ENCODE results near the gene MYLK3.

MYLK3 gene

DNA sequence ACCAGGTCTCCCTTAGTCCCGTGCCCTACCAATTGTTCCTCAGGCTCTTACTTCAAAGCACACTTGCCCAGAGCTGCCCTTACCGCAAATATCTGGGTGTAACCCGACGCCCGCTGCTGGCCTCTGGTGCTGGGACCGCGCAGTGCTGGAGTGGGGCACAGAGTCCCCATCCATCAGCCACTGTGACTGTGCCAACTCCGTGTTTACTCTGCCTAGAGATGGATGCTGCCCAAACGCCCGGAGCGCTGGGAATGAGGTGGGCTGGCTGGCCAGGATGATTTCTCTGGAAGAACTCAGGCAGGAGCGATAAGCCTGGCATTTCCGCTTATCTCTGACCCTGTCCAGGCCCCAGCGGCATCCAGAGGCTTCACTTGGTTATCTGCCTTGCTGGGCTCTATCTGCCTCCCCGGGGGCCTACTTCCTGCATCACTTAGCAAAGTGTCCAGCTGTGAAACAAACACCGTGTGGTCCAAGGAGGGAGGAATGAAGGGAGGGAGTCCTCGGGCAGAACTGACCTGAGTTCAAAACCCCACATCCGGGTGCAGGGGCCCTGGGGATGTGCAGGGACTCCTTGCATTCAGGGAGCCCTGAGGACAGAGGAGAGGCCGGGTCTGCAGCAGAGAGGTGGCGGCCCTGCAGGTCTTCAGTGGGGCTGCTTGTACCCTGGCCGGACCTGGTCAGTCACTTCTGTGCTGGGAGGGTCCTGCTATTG lies 9.4 kb upstream of the MYLK3 start:
- no peak for DNase-seq

DNA sequence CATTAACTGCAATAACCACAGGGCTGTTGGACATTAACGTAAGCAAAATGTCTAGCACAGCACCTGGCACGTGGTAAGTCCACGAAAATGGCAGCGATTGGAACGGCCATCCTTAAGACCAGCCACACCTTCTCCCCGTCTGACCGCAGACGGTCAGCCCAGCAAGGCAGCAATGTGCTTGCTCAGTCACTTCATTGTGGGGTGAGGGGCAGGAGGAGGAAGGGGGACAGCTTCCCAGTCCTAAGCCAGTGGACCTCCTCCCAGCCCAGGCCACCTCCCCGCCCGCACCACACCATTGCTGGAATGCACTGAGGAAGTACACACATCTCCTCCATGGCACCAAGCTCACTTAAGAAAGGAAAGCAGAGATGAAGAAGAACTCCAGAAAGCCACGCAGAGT lies 8.6 kb upstream of the MYLK3 start:
- DNase-seq = no peak

DNA sequence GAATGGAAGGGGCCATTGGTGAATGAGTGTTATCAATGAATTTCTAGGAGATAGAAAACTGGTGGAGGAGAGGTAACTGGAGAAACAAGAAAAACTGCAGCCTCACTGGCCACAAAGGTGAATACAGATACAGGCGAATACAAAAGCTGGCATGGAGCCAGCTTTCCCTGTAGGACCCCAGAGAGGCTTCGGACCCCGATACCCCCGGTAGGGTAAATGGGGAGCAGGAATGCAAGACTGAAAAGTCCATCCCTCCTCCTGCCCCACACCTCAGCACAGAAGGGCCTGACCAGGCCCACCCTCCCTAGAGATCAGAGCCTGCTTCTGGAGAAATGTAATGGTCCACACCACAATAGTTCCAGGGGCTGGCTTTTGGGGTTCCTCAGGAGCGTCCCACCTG lies 4.9 kb upstream of the MYLK3 start:
- no peak for DNase-seq

DNA sequence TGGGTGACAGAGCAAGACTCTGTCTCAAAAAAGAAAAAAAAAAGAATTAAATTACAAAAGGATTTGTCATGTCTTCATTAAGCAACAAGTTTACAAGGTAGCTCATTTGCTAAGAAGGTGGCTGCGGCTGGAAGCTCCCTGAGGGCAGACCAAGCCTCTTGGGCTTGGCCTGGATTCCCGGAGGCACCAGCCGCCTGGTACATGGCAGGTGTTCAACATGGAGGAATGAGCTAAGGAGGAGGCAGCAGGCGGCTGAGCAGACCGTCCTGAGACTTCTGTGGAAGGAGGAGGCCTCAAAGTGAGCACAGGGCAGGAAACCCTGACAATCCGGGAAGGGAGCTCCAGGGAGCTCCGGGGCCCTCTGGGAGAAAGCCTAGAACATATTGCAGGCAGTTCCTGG lies 3.2 kb upstream of the MYLK3 start:
- DNase-seq = no peak

DNA sequence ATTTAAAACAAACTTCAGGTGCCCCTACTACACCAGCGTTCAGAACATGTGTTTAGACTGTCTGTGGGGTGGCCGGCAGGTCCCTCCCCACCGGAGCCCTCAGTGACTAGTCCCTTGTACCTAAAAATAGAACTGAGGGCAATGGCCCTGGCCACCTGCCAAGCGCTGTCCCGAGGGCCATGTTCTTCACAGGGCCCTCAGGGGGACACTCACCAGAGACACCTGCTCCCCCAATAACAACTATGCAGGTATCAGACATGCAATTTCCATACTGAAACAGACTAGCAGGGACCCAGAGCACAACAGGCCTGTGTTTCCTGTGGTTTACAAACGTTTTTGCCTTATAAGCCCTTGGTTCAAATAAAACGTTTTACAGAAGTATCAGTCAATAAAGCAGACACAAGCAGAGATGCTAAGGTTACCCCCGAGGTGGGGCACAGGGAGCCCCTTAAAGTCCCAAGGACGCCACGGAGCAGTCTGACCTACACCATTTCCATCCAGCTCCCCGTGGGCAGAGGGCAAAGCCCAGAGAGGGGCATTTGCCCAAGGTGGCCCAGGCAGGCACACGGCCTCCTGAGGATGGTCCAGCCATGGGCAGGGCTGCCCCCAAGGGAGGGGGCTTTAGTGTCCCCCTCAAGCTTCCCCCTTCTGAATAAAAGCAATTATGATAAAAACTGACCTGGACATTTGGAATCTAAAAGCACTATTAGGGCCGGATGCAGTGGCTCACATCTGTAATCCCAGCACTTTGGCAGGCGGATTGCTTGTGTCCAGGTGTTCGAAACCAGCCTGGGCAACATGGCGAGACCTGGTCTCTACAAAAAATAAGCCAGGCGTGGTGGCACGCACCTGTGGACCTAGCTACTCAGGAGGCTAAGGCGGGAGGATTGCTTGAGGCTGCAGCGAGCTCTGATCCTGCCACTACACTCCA lies 896 bp upstream of the MYLK3 start:
- DNase-seq = no peak

DNA sequence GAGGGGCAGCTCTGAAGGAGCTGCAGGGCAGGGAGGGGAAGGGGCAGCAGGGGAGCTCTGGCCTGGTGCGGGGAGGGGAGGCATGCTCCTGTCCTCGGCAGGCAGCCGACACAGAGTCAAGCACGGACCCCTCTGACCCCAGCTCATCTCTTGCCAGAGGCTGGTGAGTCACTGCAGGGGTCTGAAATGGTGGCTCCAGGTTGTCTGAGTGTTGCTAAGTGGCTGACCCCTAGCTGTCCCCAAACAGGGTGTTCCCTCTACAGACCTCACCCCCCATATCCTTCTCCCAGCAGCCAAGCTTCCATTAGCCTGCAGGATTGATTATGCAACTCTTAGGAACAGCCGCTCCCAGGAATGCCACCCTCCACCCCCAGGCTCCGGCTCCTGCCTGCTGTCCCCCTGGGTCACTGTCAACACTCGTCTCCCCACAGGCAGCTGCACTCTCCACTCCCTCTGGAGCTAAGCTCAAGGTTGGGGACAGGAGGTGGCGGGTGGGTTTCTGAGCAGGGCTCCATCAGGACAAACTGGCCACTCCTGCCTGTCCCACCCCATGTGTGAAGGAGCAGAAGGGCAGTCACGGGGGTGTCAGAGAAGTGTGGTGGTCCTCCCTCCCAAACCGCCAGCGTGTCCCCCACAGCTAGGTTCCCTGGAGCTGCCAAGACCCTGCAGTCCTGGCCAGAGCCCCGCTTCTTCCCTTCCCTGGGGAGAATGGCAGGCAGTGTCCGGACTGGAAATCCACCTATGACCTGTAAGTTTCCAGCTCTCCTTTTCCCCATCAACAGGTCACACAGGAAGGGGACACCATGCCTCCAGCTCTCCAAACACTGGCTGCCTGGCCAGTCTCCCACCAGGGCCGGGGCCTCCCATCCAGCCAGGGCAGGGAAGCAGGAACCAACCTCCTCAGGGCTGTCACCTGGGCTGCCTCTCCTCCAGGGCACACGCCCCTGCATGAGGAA lies 1.0 kb downstream of the MYLK3 start:
- DNase-seq = no peak

DNA sequence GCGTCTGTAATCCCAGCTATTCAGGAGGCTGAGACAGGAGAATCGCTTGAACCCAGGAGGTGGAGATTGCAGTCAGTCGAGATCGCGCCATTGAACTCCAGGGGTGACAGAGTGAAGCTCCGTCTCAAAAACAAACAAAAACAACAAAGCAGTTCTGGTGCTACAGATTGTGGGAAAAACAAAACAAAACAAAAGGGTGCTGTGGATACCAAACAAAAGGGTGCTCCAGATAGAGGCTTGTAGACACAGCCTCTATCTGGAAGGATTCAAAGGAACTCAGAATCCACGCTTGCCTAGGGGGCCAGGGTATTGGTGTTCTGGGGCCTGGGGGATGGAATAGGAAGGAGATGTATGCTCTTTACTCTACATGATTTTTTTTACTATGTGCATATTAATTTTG lies 2.5 kb downstream of the MYLK3 start:
- no peak for DNase-seq

DNA sequence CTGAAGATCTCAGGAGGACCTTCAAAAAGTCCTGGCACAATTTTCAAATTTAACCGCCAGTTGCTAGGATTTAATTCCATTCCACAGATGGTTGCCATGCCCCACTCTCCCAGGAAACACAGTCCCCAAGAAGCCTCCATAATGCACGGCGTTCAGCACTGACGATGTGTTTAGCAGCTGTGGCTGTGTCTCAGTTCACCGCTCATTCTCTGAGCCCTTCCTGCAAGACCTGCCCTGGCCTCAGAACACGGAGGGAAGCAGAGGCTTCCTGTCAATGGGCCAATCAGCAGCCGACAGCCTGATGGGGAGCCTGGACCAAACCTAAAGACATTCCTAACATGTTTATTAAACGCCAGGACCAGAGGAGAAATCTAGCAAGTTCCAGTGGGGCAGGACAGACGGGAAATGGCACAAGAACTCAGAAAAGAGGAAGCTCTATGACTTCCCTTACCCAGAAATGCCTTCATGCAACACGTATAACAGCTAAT lies 4.9 kb downstream of the MYLK3 start:
- no peak for DNase-seq

DNA sequence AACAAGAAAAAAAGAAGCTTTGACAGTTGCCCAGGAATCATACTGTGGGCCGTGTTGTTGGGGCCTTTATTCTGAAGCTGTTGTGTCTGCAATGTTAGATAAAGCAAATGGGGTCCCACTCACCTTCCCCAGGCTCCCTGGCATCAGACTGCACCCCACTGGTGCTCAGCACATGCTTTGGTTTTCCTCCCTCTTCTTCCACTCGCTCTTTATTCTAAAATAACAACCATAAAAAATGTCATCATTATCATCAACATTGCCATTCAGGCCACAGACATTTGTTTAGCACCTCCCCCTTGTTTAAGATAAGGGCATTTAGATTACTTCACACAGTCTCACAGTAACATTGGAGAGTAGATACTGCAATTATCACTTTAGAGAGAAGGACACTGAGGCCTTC lies 8.2 kb downstream of the MYLK3 start:
- DNase-seq = no peak

DNA sequence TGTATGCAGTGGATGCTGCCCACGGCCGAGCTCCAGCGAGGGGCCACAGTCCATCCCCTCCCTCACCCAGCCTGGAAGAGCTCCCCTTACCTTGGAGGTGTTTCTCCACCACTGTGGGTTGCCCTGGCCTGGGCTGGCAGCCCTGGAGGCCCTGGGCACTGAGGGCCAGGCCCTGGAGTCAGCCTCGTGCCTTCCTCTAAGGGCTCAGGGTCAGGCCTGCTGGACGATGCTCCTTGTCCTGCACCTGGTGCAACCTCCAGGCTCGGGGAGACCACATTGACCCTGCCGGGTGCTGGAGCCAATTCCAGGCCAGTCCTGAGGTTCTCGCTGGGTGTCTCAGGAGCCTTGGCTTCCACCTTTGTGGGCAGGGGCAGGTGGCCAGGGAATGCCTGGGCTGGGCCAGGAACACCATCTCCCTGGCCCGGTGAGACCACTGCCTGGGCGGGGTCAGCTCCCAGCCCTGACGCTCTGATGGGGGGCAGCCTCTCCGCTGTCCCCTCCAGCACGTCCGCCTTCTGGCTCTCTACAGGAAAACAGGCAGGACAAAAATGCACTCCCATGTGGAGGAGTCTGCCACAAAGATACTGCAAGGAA lies 10.4 kb downstream of the MYLK3 start:
- DNase-seq = no peak

DNA sequence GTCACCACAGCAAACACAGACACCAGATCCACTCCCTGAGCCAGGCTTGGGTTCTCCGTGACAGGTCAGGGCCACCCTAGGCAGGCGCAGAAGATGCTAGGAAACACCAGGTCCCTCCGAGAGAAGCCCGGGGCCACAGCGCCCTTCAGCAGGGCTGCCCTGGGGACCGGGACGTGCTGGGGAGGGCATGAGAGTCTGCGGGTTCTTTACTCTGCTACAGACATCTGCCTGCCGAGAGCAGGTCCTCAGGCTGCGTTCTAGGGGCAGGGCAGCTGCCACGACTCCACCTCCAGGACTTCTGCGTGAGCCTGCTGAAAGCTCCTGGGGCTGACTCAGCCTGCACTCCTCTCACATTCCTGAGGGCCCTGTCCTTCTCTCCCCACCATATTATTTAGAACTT lies 11.4 kb downstream of the MYLK3 start:
- DNase-seq = no peak

DNA sequence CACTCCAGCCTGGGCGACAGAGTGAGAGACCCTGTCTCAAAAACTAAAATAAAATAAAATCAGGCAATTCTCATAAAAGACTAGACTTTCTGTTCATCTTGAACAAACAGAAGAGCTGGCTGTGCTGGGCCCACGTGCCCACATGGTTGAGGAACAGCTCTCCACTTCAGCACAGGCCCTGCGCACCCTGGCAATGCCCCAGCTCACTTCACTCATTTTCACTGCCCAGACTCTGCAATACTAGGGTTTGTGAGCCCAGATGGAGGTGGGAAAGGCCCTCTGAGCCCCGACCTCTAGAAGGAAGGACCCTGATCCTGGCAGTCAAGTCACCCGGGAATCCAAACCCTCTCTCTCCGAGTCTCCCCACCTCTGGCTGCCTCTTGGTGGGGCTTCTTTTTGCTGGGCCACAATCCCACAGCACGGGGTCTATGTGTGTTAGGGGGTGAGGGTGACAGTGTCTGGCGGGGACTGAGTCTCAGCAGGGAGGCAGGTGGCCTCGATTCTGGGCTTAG lies 14.8 kb downstream of the MYLK3 start:
- no peak for DNase-seq

DNA sequence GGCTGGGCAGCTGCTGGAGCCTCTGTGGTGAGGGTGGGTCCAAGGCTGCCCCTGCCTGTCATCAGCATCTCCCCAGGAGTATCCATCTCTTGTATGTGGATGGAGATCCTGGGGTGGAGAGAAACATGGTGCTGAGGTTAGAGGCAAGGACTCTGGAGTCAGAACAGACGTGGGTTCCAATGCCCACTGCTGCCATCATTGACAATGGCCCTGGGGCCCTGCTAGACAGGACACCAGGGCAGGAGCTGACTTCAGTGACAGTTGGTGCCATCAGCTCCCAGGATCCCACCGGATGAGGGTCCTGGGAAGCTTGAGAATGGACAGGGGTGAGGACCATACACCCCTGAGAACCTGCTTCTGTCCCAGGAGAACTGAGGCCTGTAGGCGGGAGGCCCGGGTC lies 15.6 kb downstream of the MYLK3 start:
- DNase-seq = no peak

DNA sequence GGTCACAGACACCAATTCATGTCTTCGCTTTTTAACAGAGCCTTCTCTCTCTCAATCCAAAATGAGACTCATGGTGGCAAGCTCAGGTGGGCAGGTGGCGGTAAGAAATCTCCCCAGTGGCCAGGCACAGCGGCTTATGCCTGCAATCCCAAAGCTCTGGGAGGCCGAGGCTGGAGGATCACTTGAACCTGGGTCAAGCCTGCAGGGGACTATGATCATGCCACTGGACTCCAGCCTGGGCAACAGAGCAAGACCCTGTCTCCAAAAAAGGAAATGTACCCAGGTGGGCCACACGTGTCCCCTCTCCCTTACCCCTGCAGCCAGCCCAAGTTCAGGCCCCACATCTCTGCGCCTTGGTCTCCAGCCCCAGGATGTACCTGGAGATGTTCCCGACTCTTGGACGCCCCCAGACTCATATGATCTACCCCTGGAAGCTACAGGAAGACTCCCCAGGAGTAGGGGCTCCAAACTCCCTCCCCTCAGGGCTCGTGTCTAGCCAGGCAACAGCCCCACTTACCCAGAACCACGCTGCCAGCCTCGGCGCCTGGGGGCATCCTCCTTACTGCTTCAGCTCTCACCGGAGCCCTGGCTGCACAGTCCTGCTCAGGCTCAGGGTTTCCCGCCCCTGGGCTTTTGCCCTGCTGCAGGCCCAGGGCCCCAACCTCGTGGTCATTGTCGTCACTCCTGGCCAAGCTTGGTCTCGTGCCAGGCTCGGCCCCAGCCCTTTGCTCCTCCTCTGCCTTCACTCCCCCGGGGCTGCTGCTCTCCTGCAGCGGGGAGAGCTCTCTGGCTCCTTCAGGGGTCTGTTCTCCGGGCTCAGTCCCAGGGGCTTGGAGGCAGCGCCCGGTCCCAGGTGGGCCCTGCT lies 16.2 kb downstream of the MYLK3 start:
- DNase-seq = no peak

DNA sequence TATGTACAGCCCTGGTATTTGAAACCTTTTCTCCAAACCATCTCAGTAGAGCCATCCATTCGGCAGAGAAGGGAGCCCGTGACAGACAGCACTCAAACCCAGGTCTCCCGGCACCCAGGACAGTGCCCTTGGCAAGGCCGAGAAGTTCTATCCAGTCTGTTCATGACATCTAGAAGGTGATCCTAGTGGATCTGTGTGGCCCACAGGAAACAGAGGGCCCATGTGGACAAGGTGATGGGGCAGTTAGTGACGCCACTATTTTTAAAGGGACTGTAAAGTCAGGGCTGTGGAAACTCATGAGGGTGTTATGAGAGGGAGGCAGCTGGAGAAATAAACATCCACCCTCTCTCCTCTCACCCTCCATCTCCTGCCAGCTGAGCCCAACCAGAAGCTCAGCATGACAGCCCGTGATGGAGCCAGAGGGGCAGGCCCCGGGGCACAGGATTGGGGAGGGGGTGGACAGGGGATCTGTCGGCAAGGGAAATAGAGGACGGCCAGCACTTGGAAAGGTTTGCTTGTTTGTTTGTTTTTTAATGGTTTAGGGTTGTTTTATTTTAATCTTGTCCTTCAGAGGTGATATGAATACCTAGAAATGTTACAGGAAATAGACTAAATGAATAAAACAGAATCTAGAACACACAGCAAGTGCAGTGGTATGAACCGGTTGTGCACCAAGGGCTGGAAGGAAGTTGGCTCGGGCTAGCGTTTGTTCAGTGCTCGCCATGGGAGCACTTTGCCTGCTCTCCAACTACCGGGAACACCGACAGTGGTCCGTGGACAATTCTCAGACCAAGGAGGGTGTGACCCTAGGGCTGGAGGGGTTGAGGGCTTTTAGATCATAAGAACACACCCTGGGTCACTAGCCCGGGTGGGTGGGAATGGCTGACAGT lies 17.1 kb downstream of the MYLK3 start:
- no peak for DNase-seq

DNA sequence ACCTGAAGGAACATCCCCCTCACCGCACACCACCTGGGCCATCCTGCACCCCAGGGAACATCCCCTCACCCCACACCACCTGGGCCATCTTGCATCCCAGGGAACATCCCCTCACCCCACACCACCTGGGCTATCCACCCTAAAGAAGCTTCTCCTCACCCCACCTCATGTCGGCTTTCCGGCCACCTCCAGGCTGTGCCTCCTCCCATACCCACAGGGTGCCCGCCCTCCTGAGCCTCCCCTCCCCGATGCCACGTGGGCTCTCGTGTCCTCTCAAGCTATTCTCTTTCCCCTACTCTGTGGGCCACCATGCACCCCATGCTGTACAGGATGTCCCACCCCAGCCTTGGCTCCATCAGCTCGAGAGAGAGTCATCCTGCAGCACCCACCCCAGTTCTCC lies 18.0 kb downstream of the MYLK3 start:
- no peak for DNase-seq

DNA sequence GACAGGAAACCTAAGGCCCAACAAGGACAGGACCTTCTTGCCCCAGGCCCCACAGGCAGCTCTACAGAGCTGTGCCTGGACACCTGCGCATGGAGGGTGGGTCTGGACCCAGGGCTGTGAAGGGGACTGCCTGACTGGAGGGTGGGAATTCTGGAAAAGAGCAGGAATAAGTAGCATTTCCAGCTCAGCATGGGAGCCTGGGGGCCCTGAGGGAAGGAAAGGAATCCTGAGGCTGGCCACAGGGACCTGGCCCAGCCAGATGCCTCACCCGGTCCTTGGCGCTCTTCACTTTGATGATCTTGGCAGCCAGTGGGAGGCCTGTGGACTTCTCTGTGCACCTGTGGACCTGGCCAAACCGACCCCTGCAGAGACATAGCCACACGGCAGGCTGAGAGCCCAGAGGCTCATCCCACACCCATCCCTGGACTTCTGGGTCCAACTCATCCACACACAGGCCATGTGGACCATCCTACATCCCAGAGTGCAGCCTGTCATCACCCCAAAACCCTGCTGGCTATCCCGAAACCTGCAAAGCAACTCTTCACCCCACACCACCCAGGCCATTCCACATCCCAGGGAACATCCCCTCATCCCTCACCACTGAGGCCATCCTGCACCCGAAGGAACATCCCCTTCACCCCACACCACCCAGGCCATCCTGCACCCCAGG lies 18.7 kb downstream of the MYLK3 start:
- DNase-seq = no peak

DNA sequence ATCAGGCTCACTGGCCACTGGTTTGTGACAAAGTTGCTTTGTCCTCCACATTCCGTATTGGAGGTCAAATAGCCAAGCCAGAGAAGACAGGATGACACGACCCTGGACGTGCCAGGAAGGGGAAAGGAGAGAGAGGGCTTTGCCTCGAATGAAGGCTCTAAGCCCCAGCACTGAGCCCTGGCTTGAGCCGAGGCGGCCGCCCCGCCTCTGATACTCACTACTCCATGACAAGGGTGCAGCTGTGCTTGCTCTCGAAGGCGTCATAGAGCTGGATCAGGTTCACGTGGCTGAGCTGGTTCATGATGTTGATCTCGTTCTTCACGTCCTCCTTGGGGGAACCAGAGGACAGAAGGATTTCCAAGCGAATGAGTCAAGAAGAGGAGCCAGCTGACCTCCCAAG lies 19.3 kb downstream of the MYLK3 start:
- DNase-seq = no peak

DNA sequence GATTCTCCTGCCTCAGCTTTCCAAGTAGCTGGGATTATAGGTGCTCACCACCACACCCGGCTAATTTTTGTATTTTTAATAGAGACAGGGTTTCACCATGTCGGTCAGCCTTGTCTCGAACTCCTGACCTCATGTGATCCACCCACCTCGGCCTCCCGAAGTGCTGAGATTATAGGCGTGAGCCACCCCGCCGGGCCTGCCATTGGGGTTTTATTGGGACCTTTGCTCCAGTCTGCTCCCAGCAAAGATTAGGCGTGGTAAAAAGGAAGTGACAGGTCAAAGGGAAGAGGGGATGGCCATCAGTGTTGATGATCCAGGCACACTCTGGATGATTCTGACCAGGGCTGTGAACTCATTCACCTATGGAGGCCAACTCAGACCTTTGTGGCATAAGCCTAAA lies 20.5 kb downstream of the MYLK3 start:
- DNase-seq = no peak

DNA sequence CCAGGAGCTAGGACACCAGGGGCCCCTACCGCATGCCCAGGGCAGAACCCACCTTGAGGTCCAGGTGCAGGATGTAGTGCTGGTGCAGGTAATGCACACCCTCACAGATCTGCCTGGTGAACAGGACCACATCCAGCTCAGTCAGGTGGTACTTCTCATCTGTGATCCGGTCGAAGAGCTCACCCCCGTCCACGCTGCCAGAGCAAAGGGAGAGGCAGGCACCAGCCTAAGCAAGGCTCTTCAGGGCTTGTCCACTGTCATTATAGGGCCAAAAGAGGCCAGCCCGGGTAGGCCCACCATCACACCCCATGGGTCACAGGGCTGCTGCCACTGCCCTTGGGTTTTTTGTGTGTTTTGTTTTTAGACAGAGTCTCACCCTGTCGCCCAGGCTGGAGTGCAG lies 21.0 kb downstream of the MYLK3 start:
- no peak for DNase-seq
